Measurements from ENCODE around the gene TBC1D22A.

- TF ChIP-seq CTCF (IDR thresholded peaks at IDR 0.05) (no peak), POLR2A (IDR thresholded peaks at IDR 0.05) (no peak)
Observed at GRCh38 chr22:47160781-47161520, 398.5 kb downstream of the TBC1D22A start.

All from heart left ventricle (tissue), 13 donors.